ENCODE results near the gene FMN2.

DNA sequence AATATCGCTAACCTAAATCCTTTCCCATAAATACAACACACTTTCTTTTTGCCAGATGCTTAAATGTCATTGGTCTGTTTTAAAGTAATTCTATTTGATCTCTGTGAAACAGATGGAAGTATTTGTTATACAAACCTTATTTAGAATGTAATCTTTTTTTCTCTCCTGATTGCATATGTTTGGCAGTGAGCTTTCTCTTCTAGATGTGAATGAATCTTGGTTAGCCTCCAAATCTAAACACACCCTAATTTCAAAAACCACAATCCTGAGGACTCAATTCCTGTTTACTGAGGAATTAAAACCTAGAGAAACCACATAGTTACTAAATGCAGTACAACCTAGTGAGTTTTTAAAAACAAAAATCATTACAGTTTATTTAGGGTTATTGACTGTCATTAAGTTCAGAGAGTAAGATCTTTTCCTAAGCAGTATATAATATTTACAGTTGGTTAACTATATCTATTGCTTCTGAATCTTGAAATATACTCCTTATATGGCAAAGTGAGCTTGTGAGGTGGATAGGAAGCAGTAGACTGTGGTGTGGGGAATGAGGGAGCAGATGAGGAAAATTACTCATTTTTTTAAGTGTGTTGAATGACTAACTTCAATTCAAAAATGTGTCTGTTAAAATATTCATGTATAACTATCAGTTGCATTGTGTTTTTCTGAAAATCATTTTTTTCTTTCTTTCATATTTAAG is 218.7 kb downstream of the FMN2 start:
- TF ChIP-seq CTCF (IDR thresholded peaks at IDR 0.05) (no peak), POLR2A (IDR thresholded peaks at IDR 0.05) (no peak)

All from Peyer's patch (tissue), 4 donors.